Stimulated activated naive CD8-positive, alpha-beta T cell treated with anti-CD3 and anti-CD28 coated beads, Interleukin-15, amount 100 ng/mL, for 72 hours (primary cell): ENCODE results near the gene XYLT1.

Experiments used
- ATAC-seq: fragments of 150-1000 bp; cut with Tn5 transposase; 2 replicates; pipeline ENCODE4 v1.10.0; 2021; ENCODE audit warnings: mild to moderate bottlenecking, moderate library complexity
- DNase-seq, 2 donors: peaks; one replicate each; pipeline ENCODE4 v3.0.0; 2021 to 2022
- H3K27ac Mint-ChIP-seq, 2 donors: one replicate each; pipeline ENCODE4 v1.8.0; 2022; ENCODE audit warnings: mild to moderate bottlenecking in 2 of 2, mixed read lengths in 2 of 2, moderate library complexity in 2 of 2
- H3K27me3 Mint-ChIP-seq: one replicate; pipeline ENCODE4 v1.8.0; 2022; ENCODE audit warnings: mixed read lengths
- H3K4me1 Mint-ChIP-seq: one replicate; pipeline ENCODE4 v1.8.0; 2022; ENCODE audit warnings: mild to moderate bottlenecking, mixed read lengths
- H3K4me3 Mint-ChIP-seq, 2 donors: one replicate each; pipeline ENCODE4 v1.8.0; 2022; ENCODE audit warnings: mild to moderate bottlenecking in 2 of 2, mixed read lengths in 2 of 2, moderate library complexity in 1 of 2
- H3K9me3 Mint-ChIP-seq, 2 donors: one replicate each; pipeline ENCODE4 v1.8.0; 2022; ENCODE audit warnings: mixed read lengths in 2 of 2

The XYLT1 gene

DNA sequence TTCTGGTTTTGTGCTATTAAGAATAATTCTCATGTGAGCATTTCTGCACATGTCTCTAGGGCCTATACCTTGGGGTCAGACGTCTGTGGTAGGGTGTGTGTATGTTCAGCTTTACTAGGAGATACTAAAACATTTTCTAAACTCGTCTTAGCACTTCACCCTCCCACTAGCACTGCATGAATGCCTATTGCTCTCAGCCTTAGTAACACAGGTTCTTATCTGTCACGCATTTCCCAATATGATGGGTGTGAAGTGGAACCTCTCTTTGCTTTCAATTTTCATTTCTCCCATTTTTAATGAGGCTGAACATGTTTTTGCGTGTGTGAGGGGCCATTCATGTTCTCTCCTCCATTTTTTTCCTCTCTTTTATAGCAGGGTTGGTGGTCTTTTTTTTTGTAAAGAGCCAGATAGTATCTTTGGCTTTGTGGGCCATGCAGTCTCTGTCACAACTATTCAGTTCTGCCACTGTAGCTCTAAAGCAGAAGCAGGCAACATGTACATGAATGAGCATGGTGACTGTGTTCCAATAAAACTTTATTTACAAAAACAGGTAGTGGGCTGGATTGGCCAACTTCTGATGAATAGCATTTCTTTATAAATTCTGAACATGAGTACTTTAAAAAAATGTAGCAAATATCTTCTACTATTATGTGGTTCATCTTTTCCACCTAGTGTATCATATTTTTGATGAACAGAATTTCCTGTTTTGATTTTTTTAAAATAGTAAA, 354.0 kb downstream of the XYLT1 start:
- ATAC-seq (no peak), DNase-seq (no peak)
- H3K4me1 Mint-ChIP-seq: no peaks in the 10 kb centered on the region
- H3K27me3 Mint-ChIP-seq: no peaks in the 10 kb centered on the region
- no peak overlapping the region for H3K27ac Mint-ChIP-seq
- no peaks in the 10 kb centered on the region for H3K9me3 Mint-ChIP-seq
- H3K4me3 Mint-ChIP-seq: no peak overlapping the region

- peaks cover 24% of the 10 kb centered on the region for H3K4me1 Mint-ChIP-seq
- H3K4me3 Mint-ChIP-seq: no peak overlapping the region
- no peaks in the 10 kb centered on the region for H3K27me3 Mint-ChIP-seq
- H3K27ac Mint-ChIP-seq: peak overlapping the region in 1 of 2 donors; percentile 38
- DNase-seq (no peak), ATAC-seq (no peak)
- H3K9me3 Mint-ChIP-seq: no peaks in the 10 kb centered on the region
These were observed 361.3 kb downstream of the XYLT1 start for GRCh38 chr16:17109413-17109812.

GRCh38 chr16:17108596-17108995, 362.2 kb downstream of the XYLT1 start:
- ATAC-seq: no peak
- peaks cover 28% of the 10 kb centered on the region for H3K4me1 Mint-ChIP-seq
- no peak overlapping the region for H3K27ac Mint-ChIP-seq
- no peak overlapping the region for H3K4me3 Mint-ChIP-seq
- H3K9me3 Mint-ChIP-seq: no peaks in the 10 kb centered on the region
- H3K27me3 Mint-ChIP-seq: no peaks in the 10 kb centered on the region
- no peak for DNase-seq

- ATAC-seq: no peak
- H3K4me1 Mint-ChIP-seq: peaks cover 28% of the 10 kb centered on the region
- H3K9me3 Mint-ChIP-seq: no peaks in the 10 kb centered on the region
- no peak overlapping the region for H3K27ac Mint-ChIP-seq
- DNase-seq: no peak
- no peak overlapping the region for H3K4me3 Mint-ChIP-seq
- no peaks in the 10 kb centered on the region for H3K27me3 Mint-ChIP-seq
These were observed 363.3 kb downstream of the XYLT1 start for GRCh38 chr16:17107450-17107849.

DNA sequence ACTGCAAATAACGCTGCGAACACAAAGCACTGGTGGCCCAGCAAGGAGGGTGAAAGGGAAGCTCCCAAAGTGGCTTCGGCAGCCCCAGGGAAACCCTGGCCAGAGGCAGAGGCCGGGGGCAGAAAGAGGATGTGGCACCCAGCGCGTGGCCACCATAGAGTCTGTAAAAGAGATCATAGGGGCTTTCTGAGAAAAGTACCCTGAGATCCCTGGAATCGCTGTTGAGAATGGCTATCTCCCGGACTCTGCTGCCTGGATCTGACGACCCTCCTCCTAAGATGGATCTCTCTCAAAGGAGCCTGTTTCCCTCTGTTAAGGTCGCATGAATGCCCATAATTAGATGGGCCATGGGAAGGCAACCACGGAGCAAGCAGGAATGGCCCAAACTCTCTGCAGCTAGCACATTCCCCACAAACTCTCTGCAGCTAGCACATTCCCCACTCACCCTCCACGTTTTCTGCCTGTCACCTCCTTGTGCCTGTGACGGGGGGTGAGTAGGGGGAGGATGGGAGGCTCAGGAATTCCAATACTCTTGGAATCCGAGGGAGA, 364.4 kb downstream of the XYLT1 start:
- no peaks in the 10 kb centered on the region for H3K27me3 Mint-ChIP-seq
- DNase-seq (peak in 1 of 2 donors; percentile 36), ATAC-seq (peak; percentile 65)
- no peak overlapping the region for H3K27ac Mint-ChIP-seq
- peaks cover 28% of the 10 kb centered on the region for H3K4me1 Mint-ChIP-seq
- H3K9me3 Mint-ChIP-seq: peaks cover 0 to 5% of the 10 kb centered on the region in 2 donors
- H3K4me3 Mint-ChIP-seq: no peak overlapping the region

GRCh38 chr16:17105239-17105797, 365.4 kb downstream of the XYLT1 start:
- H3K27ac Mint-ChIP-seq: peak overlapping the region in 1 of 2 donors; percentile 88
- H3K4me1 Mint-ChIP-seq: peaks cover 28% of the 10 kb centered on the region
- no peaks in the 10 kb centered on the region for H3K27me3 Mint-ChIP-seq
- peaks cover 0 to 7% of the 10 kb centered on the region in 2 donors for H3K9me3 Mint-ChIP-seq
- H3K4me3 Mint-ChIP-seq: peak overlapping the region; percentile 34 to 43
- DNase-seq (no peak), ATAC-seq (peak; percentile 68)

DNA sequence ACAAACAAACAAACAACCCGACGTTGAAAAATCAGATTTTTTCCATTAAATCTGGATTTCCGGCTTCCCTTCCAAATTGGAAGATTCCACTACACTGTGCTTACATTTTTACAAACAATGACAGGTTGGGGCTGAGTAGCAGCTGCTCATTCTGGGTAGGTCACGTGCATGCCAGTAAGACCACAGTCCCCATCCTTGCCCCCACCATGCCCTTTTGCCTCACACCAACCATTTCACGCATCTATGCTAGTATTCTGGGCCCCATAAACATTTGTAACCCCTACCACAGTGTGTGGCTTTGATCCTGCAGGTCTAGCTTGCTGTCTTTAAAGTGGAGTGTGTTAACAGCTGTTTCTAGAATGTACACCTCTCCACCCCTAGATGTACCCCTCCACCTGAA, 366.1 kb downstream of the XYLT1 start:
- ATAC-seq: peak; percentile 19
- Mint-ChIP-seq H3K4me3 (peak overlapping the region; percentile 34 to 43), H3K27ac (peak overlapping the region; percentile 72 to 88), H3K27me3 (no peaks in the 10 kb centered on the region), H3K4me1 (peaks cover 28% of the 10 kb centered on the region), H3K9me3 (peaks cover 0 to 7% of the 10 kb centered on the region in 2 donors)
- DNase-seq: no peak

GRCh38 chr16:17103216-17103615, 367.5 kb downstream of the XYLT1 start:
- H3K27me3 Mint-ChIP-seq: no peaks in the 10 kb centered on the region
- H3K4me1 Mint-ChIP-seq: peaks cover 28% of the 10 kb centered on the region
- DNase-seq: no peak
- ATAC-seq: no peak
- H3K9me3 Mint-ChIP-seq: peaks cover 0 to 7% of the 10 kb centered on the region in 2 donors
- H3K4me3 Mint-ChIP-seq: no peak overlapping the region
- no peak overlapping the region for H3K27ac Mint-ChIP-seq

GRCh38 chr16:17101646-17102045, 369.1 kb downstream of the XYLT1 start:
- Mint-ChIP-seq H3K27me3 (no peaks in the 10 kb centered on the region), H3K4me3 (no peak overlapping the region), H3K4me1 (peaks cover 26% of the 10 kb centered on the region), H3K27ac (peak overlapping the region in 1 of 2 donors; percentile 16), H3K9me3 (peaks cover 0 to 7% of the 10 kb centered on the region in 2 donors)
- ATAC-seq: no peak
- no peak for DNase-seq

GRCh38 chr16:17098685-17099084, 372.1 kb downstream of the XYLT1 start:
- no peak overlapping the region for H3K27ac Mint-ChIP-seq
- peaks cover 0 to 7% of the 10 kb centered on the region in 2 donors for H3K9me3 Mint-ChIP-seq
- H3K27me3 Mint-ChIP-seq: no peaks in the 10 kb centered on the region
- DNase-seq: no peak
- no peak overlapping the region for H3K4me3 Mint-ChIP-seq
- no peak for ATAC-seq
- H3K4me1 Mint-ChIP-seq: no peaks in the 10 kb centered on the region

GRCh38 chr16:17084130-17084529, 386.6 kb downstream of the XYLT1 start:
- H3K27me3 Mint-ChIP-seq: no peaks in the 10 kb centered on the region
- H3K4me1 Mint-ChIP-seq: no peaks in the 10 kb centered on the region
- no peaks in the 10 kb centered on the region for H3K9me3 Mint-ChIP-seq
- H3K4me3 Mint-ChIP-seq: no peak overlapping the region
- H3K27ac Mint-ChIP-seq: no peak overlapping the region
- DNase-seq: no peak
- no peak for ATAC-seq

- no peak for ATAC-seq
- H3K4me3 Mint-ChIP-seq: no peak overlapping the region
- no peaks in the 10 kb centered on the region for H3K27me3 Mint-ChIP-seq
- DNase-seq: no peak
- H3K9me3 Mint-ChIP-seq: no peaks in the 10 kb centered on the region
- H3K27ac Mint-ChIP-seq: no peak overlapping the region
- H3K4me1 Mint-ChIP-seq: no peaks in the 10 kb centered on the region
These were observed 387.1 kb downstream of the XYLT1 start for GRCh38 chr16:17083628-17084027.

GRCh38 chr16:17082095-17082882, 388.5 kb downstream of the XYLT1 start:
- Mint-ChIP-seq H3K9me3 (no peaks in the 10 kb centered on the region), H3K4me3 (no peak overlapping the region), H3K27me3 (no peaks in the 10 kb centered on the region), H3K4me1 (no peaks in the 10 kb centered on the region), H3K27ac (no peak overlapping the region)
- no peak for ATAC-seq
- no peak for DNase-seq

DNA sequence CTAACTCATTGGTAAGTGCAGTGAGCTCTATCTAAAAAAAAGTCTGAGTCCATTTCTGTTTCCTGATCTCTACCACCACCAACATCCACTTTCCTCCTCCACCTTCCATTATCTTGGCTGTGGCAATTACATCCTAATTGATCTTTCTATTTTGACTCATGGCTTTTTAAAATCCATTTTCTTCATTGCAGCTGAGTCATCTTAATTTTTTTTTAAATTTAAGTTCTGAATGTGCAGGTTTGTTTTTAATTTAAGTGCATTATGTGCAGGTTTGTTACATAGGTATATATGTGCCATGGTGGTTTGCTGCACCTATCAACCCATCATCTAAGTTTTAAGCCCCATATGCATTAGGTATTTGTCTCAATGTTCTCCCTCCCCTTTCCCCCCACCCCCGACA, 390.7 kb downstream of the XYLT1 start:
- Mint-ChIP-seq H3K4me3 (no peak overlapping the region), H3K4me1 (no peaks in the 10 kb centered on the region), H3K27ac (no peak overlapping the region), H3K27me3 (no peaks in the 10 kb centered on the region), H3K9me3 (no peaks in the 10 kb centered on the region)
- DNase-seq: no peak
- no peak for ATAC-seq

DNA sequence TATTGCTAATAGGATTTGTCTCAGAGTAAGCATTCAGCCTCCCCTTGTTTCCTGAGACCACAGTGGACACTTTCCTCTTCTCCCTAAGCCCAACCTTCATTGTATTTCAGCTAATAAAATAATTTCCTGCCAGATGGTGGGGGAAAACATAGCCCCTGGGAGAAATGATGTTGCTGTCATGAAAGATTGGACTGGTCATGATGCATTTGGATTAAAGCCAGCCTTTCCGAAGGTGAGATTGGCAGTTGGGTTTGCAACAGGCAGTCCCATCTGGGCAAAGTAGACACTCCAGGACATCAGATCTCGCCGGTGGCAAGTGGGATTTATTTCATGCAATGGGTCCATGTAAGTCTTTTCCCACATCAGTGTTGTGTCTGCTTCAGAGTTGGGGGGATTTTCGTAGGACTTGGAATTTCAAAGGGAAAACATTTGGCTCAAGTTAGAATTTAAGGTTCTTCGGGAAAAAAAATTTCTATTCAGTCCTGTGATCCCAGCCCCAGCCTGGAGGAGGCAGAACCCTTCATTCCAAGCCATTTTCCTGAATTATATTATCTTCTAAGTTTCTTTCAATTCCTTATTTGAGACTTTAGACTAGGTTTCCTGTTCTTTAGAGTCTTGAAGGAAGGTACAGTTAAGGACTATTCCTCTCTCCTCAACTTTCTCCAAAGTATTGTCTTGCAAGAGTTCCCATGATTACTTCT, 391.7 kb downstream of the XYLT1 start:
- ATAC-seq (no peak), DNase-seq (no peak)
- H3K27ac Mint-ChIP-seq: no peak overlapping the region
- H3K4me3 Mint-ChIP-seq: no peak overlapping the region
- H3K27me3 Mint-ChIP-seq: no peaks in the 10 kb centered on the region
- H3K4me1 Mint-ChIP-seq: no peaks in the 10 kb centered on the region
- no peaks in the 10 kb centered on the region for H3K9me3 Mint-ChIP-seq
